GM18517 (cell line): Measurements from ENCODE around the gene IRF8.

ENCODE experiments used
- ATAC-seq: cut with Tn5 transposase; IDR thresholded peaks from one replicate; pipeline ENCODE4 v1.9.1; 2021; ENCODE audit warnings: mild to moderate bottlenecking, moderate library complexity; ENCODE audit not compliant: unreplicated experiment

The IRF8 gene

GRCh38 chr16:85912211-85912974 lies 13.4 kb downstream of the IRF8 start:
- no peak for ATAC-seq

- ATAC-seq = no peak
Observed at GRCh38 chr16:85913141-85913601, 14.2 kb downstream of the IRF8 start.

GRCh38 chr16:85913688-85914422 lies 14.9 kb downstream of the IRF8 start:
- ATAC-seq = no peak

- no peak for ATAC-seq
Observed at GRCh38 chr16:85914423-85914794, 15.4 kb downstream of the IRF8 start.

- ATAC-seq = no peak
Observed at GRCh38 chr16:85915125-85915845, 16.3 kb downstream of the IRF8 start.

GRCh38 chr16:85916141-85916890 lies 17.4 kb downstream of the IRF8 start:
- ATAC-seq = no peak

GRCh38 chr16:85917012-85917411 lies 18.1 kb downstream of the IRF8 start:
- no peak for ATAC-seq

GRCh38 chr16:85917959-85918358 lies 19.0 kb downstream of the IRF8 start:
- no peak for ATAC-seq

GRCh38 chr16:85918436-85918835 lies 19.5 kb downstream of the IRF8 start:
- ATAC-seq = no peak

GRCh38 chr16:85919271-85920267 lies 20.6 kb downstream of the IRF8 start:
- ATAC-seq = no peak

- no peak for ATAC-seq
Observed at GRCh38 chr16:85921026-85921425, 22.1 kb downstream of the IRF8 start.

GRCh38 chr16:85923153-85924021 lies 24.4 kb downstream of the IRF8 start:
- no peak for ATAC-seq

GRCh38 chr16:85924675-85925074 lies 25.7 kb downstream of the IRF8 start:
- ATAC-seq = no peak

GRCh38 chr16:85926370-85926769 lies 27.4 kb downstream of the IRF8 start:
- no peak for ATAC-seq

GRCh38 chr16:85927371-85927770 lies 28.4 kb downstream of the IRF8 start:
- ATAC-seq = no peak

- ATAC-seq = no peak
Observed at GRCh38 chr16:85927959-85928358, 29.0 kb downstream of the IRF8 start.

- ATAC-seq = no peak
Observed at GRCh38 chr16:85928401-85928820, 29.4 kb downstream of the IRF8 start.

- no peak for ATAC-seq
Observed at GRCh38 chr16:85929259-85929721, 30.3 kb downstream of the IRF8 start.

- no peak for ATAC-seq
Observed at GRCh38 chr16:85930301-85930700, 31.3 kb downstream of the IRF8 start.
